Neural progenitor cell (in vitro differentiated cells): ENCODE data around the gene PROKR2. TPM values are rescaled to one million over a fixed set of nuclear protein-coding genes. Genes with fewer than 3 reads are reported as not detected.

Experiments used
- DNase-seq: peaks from one replicate; pipeline ENCODE4 v3.0.0-alpha.2; 2016; ENCODE audit warnings: low spot score
- H2AFZ ChIP-seq: fragments of 200-600 bp; sonication (generic); replicated peaks from 2 replicates; pipeline ENCODE4 v1.6.1; 2016; ENCODE audit warnings: antibody characterized with exemption
- H3F3A ChIP-seq: fragments of 200-600 bp; sonication (generic); 2 replicates; pipeline ENCODE4 v1.6.1; 2016; ENCODE audit warnings: antibody characterized with exemption, low read depth
- H3K27ac ChIP-seq: fragments of 200-600 bp; sonication (generic); 2 replicates; pipeline ENCODE4 v1.5.1; 2016; ENCODE audit warnings: mild to moderate bottlenecking
- H3K27me3 ChIP-seq: fragments of 200-600 bp; sonication (generic); 2 replicates; pipeline ENCODE4 v1.6.1; 2016; ENCODE audit warnings: mild to moderate bottlenecking, moderate library complexity
- H3K36me3 ChIP-seq: fragments of 200-600 bp; sonication (generic); 2 replicates; pipeline ENCODE4 v1.5.1; 2016
- H3K4me1 ChIP-seq: fragments of 200-600 bp; sonication (generic); 2 replicates; pipeline ENCODE4 v1.6.1; 2016; ENCODE audit warnings: mixed run types
- H3K4me2 ChIP-seq: fragments of 200-600 bp; sonication (generic); 2 replicates; pipeline ENCODE4 v1.6.1; 2016
- H3K4me3 ChIP-seq: fragments of 200-600 bp; sonication (generic); 2 replicates; pipeline ENCODE4 v1.5.1; 2016
- H3K79me2 ChIP-seq: fragments of 200-600 bp; sonication (generic); 2 replicates; pipeline ENCODE4 v1.6.1; 2016; ENCODE audit warnings: low read depth
- H3K9ac ChIP-seq: fragments of 200-600 bp; sonication (generic); 2 replicates; pipeline ENCODE4 v1.6.1; 2016
- H3K9me3 ChIP-seq: fragments of 200-600 bp; sonication (generic); 2 replicates; pipeline ENCODE4 v1.5.1; 2016; ENCODE audit warnings: low read depth
- H4K20me1 ChIP-seq: fragments of 200-600 bp; sonication (generic); 2 replicates; pipeline ENCODE4 v1.6.1; 2016; ENCODE audit warnings: low read depth
- H3K27ac Mint-ChIP-seq: 3 replicates; pipeline ENCODE4 v1.8.0; 2021; ENCODE audit warnings: mixed read lengths
- H3K27me3 Mint-ChIP-seq: 2 replicates; pipeline ENCODE4 v1.8.0; 2022; ENCODE audit warnings: low read depth, mild to moderate bottlenecking, inconsistent platforms, moderate library complexity, mixed read lengths; ENCODE audit not compliant: insufficient read depth
- H3K36me3 Mint-ChIP-seq: 3 replicates; pipeline ENCODE4 v1.8.0; 2021; ENCODE audit warnings: mixed read lengths
- H3K4me1 Mint-ChIP-seq: 3 replicates; pipeline ENCODE4 v1.8.0; 2021; ENCODE audit warnings: mixed read lengths
- H3K4me3 Mint-ChIP-seq: 3 replicates; pipeline ENCODE4 v1.8.0; 2021; ENCODE audit warnings: mild to moderate bottlenecking, moderate library complexity, mixed read lengths
- H3K9me3 Mint-ChIP-seq: 3 replicates; pipeline ENCODE4 v1.8.0; 2020; ENCODE audit warnings: mixed read lengths
- EZH2 ChIP-seq: fragments of 200-600 bp; sonication (generic); IDR thresholded peaks from 2 replicates; pipeline ENCODE4 v1.6.1; 2017; ENCODE audit warnings: antibody characterized with exemption, mild to moderate bottlenecking, moderate library complexity
- EZH2phosphoT487 ChIP-seq: fragments of 200-600 bp; sonication (generic); IDR thresholded peaks from 2 replicates; pipeline ENCODE4 v1.6.1; 2017; ENCODE audit warnings: antibody characterized with exemption
- total RNA-seq: library from RNA; depleted of rRNA; stranded (reverse); fragments of >200 nt; gene quantifications from 2 replicates; pipeline ENCODE4 v1.2.3, GENCODE V29; 2015; ENCODE audit warnings: low replicate concordance
- TF ChIP-seq, protein P1 (sequence below): fragments of 200-600 bp; sonication (generic); IDR thresholded peaks from 2 replicates; pipeline ENCODE4 v1.5.1; 2017; ENCODE audit warnings: antibody characterized with exemption, mild to moderate bottlenecking

Gene PROKR2
- total RNA-seq, 1 donor from 2014 or later, result not detected

DNA sequence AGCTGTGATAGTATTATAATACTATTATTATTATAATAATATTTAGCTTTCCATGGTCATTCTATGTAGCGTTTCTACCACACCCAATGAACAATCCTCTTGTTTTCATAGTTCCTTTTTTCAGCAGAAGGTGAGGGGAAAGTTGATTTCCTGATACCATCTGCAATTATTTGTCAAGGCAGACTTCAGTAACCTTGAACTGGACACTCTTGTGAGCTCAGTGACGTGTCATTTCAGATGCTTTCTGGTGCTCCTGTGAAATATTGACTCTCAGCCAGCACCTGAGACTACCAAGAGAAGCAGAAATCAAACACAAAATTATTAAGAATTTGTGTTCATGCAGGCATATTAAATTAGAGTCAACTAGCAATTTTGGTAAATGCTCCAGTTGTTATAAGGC is 46.0 kb upstream of the PROKR2 start:
- H3K4me2 ChIP-seq, result no peak overlapping the region
- no peaks in the 10 kb centered on the region for H4K20me1 ChIP-seq
- Mint-ChIP-seq H3K36me3 (no peaks in the 10 kb centered on the region), H3K4me3 (no peak overlapping the region), H3K9me3 (no peaks in the 10 kb centered on the region), H3K27ac (no peak overlapping the region), H3K4me1 (no peaks in the 10 kb centered on the region), H3K27me3 (peaks cover 4% of the 10 kb centered on the region)
- no peaks in the 10 kb centered on the region for H3K9me3 ChIP-seq
- no peaks in the 10 kb centered on the region for H3K27me3 ChIP-seq
- no peak overlapping the region for H3K4me3 ChIP-seq
- no peak for TF ChIP-seq EZH2phosphoT487
- no peak for DNase-seq
- no peaks in the 10 kb centered on the region for H3K36me3 ChIP-seq
- no peaks in the 10 kb centered on the region for H3K4me1 ChIP-seq
- no peak overlapping the region for H2AFZ ChIP-seq
- H3K79me2 ChIP-seq, result no peaks in the 10 kb centered on the region
- no peak overlapping the region for H3K9ac ChIP-seq
- no peaks in the 10 kb centered on the region for H3F3A ChIP-seq
- H3K27ac ChIP-seq, result no peak overlapping the region

DNA sequence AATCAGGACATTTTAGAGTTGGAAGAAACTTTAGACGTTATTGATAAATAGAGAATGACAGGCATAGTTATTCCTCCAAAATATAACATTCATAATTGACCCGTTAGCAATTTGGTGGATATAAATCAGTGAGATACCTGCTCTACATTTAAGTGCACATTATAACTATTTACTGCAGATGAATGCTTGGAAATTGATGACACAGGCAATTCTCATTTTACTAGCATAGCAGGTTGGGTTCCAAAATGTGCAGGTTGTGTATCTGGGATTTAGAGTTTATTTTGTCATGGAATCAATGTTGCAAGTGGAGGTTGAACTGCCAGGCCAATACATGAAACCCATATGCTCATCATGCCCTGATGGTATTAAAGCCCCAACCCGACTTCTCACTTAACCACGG is 44.4 kb upstream of the PROKR2 start:
- no peak overlapping the region for H3K4me3 Mint-ChIP-seq
- H3K27me3 Mint-ChIP-seq, result peaks cover 4% of the 10 kb centered on the region
- Histone ChIP-seq H3K9ac (no peak overlapping the region), H3K79me2 (no peaks in the 10 kb centered on the region), H3F3A (no peaks in the 10 kb centered on the region), H2AFZ (no peak overlapping the region), H3K27me3 (no peaks in the 10 kb centered on the region), H4K20me1 (no peaks in the 10 kb centered on the region), H3K4me1 (no peaks in the 10 kb centered on the region), H3K36me3 (no peaks in the 10 kb centered on the region), H3K9me3 (no peaks in the 10 kb centered on the region), H3K4me3 (no peak overlapping the region), H3K27ac (no peak overlapping the region), H3K4me2 (no peak overlapping the region)
- H3K9me3 Mint-ChIP-seq, result no peaks in the 10 kb centered on the region
- no peak overlapping the region for H3K27ac Mint-ChIP-seq
- TF ChIP-seq EZH2, result no peak
- TF ChIP-seq, protein P1, sequence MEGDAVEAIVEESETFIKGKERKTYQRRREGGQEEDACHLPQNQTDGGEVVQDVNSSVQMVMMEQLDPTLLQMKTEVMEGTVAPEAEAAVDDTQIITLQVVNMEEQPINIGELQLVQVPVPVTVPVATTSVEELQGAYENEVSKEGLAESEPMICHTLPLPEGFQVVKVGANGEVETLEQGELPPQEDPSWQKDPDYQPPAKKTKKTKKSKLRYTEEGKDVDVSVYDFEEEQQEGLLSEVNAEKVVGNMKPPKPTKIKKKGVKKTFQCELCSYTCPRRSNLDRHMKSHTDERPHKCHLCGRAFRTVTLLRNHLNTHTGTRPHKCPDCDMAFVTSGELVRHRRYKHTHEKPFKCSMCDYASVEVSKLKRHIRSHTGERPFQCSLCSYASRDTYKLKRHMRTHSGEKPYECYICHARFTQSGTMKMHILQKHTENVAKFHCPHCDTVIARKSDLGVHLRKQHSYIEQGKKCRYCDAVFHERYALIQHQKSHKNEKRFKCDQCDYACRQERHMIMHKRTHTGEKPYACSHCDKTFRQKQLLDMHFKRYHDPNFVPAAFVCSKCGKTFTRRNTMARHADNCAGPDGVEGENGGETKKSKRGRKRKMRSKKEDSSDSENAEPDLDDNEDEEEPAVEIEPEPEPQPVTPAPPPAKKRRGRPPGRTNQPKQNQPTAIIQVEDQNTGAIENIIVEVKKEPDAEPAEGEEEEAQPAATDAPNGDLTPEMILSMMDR, result no peak
- no peak for TF ChIP-seq EZH2phosphoT487
- H3K36me3 Mint-ChIP-seq, result no peaks in the 10 kb centered on the region
- no peaks in the 10 kb centered on the region for H3K4me1 Mint-ChIP-seq
- no peak for DNase-seq

DNA sequence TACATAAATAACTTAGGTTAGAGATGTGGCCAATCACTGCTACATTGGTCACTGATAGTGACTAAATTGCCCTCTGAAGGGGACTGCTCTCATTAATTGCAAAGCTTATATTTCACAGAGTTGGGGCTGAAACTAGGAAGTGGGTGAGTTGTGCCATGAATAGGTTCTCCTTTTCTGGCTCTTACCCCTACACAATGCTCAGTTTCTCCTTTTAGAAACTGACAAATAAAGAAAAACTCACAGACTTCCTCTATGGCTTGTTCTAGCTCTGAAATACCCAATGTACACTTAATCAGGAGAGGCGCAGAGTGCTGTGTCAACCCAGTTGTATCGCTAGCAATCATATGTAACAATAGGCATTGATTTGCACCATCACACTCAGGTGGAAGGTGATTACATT is 41.2 kb upstream of the PROKR2 start:
- H3K4me2 ChIP-seq, result no peak overlapping the region
- no peaks in the 10 kb centered on the region for H3K4me1 ChIP-seq
- H3K9ac ChIP-seq, result no peak overlapping the region
- no peaks in the 10 kb centered on the region for H3K27me3 Mint-ChIP-seq
- H3K27ac ChIP-seq, result no peak overlapping the region
- H3K9me3 Mint-ChIP-seq, result no peaks in the 10 kb centered on the region
- no peaks in the 10 kb centered on the region for H3K79me2 ChIP-seq
- no peak for DNase-seq
- no peaks in the 10 kb centered on the region for H3F3A ChIP-seq
- H3K27me3 ChIP-seq, result no peaks in the 10 kb centered on the region
- H4K20me1 ChIP-seq, result no peaks in the 10 kb centered on the region
- H2AFZ ChIP-seq, result no peak overlapping the region
- no peaks in the 10 kb centered on the region for H3K36me3 ChIP-seq
- no peak overlapping the region for H3K4me3 ChIP-seq
- no peak overlapping the region for H3K4me3 Mint-ChIP-seq
- H3K9me3 ChIP-seq, result no peaks in the 10 kb centered on the region
- H3K27ac Mint-ChIP-seq, result no peak overlapping the region
- H3K36me3 Mint-ChIP-seq, result no peaks in the 10 kb centered on the region
- TF ChIP-seq, protein P1, result no peak
- TF ChIP-seq EZH2, result no peak
- no peak for TF ChIP-seq EZH2phosphoT487
- no peaks in the 10 kb centered on the region for H3K4me1 Mint-ChIP-seq

DNA sequence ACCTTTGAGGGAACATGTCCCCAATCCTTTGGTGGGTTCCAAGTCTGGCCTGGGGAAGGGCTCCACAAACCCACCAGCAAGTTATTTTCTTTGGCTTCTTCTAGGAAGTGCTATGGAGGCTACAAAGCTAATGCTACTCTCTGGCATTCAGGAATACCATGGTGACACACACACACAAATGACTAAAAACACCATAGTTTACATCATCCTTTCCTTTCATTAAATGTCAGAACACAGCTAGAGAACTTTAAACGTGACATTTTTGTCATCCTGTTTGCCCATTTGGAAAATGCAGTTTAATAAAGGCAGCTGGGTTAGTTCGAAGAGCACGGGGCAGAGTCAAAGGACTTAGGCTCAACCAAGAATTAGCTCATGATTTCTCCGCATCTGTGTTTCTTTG is 40.2 kb upstream of the PROKR2 start:
- H3K9me3 Mint-ChIP-seq, result no peaks in the 10 kb centered on the region

More for the DNA sequence above, 40.2 kb upstream of the PROKR2 start:
- H3K27ac Mint-ChIP-seq, result no peak overlapping the region
- H3K9me3 ChIP-seq, result no peaks in the 10 kb centered on the region
- no peak overlapping the region for H3K4me2 ChIP-seq
- H3K4me3 ChIP-seq, result no peak overlapping the region
- H3K27me3 ChIP-seq, result no peaks in the 10 kb centered on the region
- DNase-seq, result no peak
- H4K20me1 ChIP-seq, result no peaks in the 10 kb centered on the region
- no peaks in the 10 kb centered on the region for H3K79me2 ChIP-seq
- no peaks in the 10 kb centered on the region for H3K4me1 ChIP-seq
- no peaks in the 10 kb centered on the region for H3F3A ChIP-seq
- H3K36me3 ChIP-seq, result no peaks in the 10 kb centered on the region
- TF ChIP-seq EZH2, result no peak
- no peak for TF ChIP-seq EZH2phosphoT487
- TF ChIP-seq, protein P1, result no peak
- no peak overlapping the region for H3K4me3 Mint-ChIP-seq
- H3K36me3 Mint-ChIP-seq, result no peaks in the 10 kb centered on the region
- no peak overlapping the region for H3K27ac ChIP-seq
- no peaks in the 10 kb centered on the region for H3K27me3 Mint-ChIP-seq
- H3K4me1 Mint-ChIP-seq, result no peaks in the 10 kb centered on the region
- H3K9ac ChIP-seq, result no peak overlapping the region
- no peak overlapping the region for H2AFZ ChIP-seq
